WTC11 (cell line): ENCODE results near the gene MON2. TPM values are rescaled to one million over a fixed set of nuclear protein-coding genes. Genes with fewer than 3 reads are reported as not detected.

Experiments used
- ATF1 ChIP-seq: sonication (generic); formaldehyde crosslinking; IDR thresholded peaks from 2 replicates; pipeline ENCODE4 v1.8.1; 2023; ENCODE audit warnings: mild to moderate bottlenecking, moderate library complexity, missing genetic modification reagents
- ESRRA ChIP-seq: sonication (generic); formaldehyde crosslinking; IDR thresholded peaks from 2 replicates; pipeline ENCODE4 v1.8.1; 2022; ENCODE audit warnings: mild to moderate bottlenecking, missing genetic modification reagents, borderline replicate concordance
- JAZF1 ChIP-seq: fragments of 250-450 bp; sonication (Bioruptor Pico); IDR thresholded peaks from 2 replicates; pipeline ENCODE4 v1.9.0; 2021; ENCODE audit warnings: moderate library complexity, mild to moderate bottlenecking, inconsistent platforms
- KAT7 ChIP-seq: sonication (generic); formaldehyde crosslinking; IDR thresholded peaks from 2 replicates; pipeline ENCODE4 v1.8.1; 2023; ENCODE audit warnings: missing genetic modification reagents, mild to moderate bottlenecking, borderline replicate concordance
- NFE2L1 ChIP-seq: sonication (generic); formaldehyde crosslinking; IDR thresholded peaks from 2 replicates; pipeline ENCODE4 v1.8.1; 2023; ENCODE audit warnings: missing genetic modification reagents
- NFYB ChIP-seq: sonication (generic); formaldehyde crosslinking; conservative IDR thresholded peaks from 2 replicates; pipeline ENCODE4 v1.8.0; 2022; ENCODE audit warnings: low read depth, missing genetic modification reagents
- NR3C1 ChIP-seq: sonication (generic); formaldehyde crosslinking; conservative IDR thresholded peaks from 2 replicates; pipeline ENCODE4 v1.8.1; 2023; ENCODE audit warnings: low read depth, mild to moderate bottlenecking, missing genetic modification reagents
- SMAD4 ChIP-seq: sonication (generic); formaldehyde crosslinking; IDR thresholded peaks from 2 replicates; pipeline ENCODE4 v1.8.0; 2022; ENCODE audit warnings: mild to moderate bottlenecking, missing genetic modification reagents
- SOX15 ChIP-seq: fragments of 250-450 bp; sonication (Bioruptor Pico); IDR thresholded peaks from 2 replicates; pipeline ENCODE4 v1.9.0; 2021; ENCODE audit warnings: mild to moderate bottlenecking
- SP1 ChIP-seq: sonication (generic); formaldehyde crosslinking; conservative IDR thresholded peaks from 2 replicates; pipeline ENCODE4 v1.8.1; 2022; ENCODE audit warnings: missing genetic modification reagents
- TEAD4 ChIP-seq: sonication (generic); formaldehyde crosslinking; IDR thresholded peaks from 2 replicates; pipeline ENCODE4 v1.8.0; 2022; ENCODE audit warnings: mild to moderate bottlenecking, missing genetic modification reagents
- TP53 ChIP-seq: sonication (generic); formaldehyde crosslinking; IDR thresholded peaks from 2 replicates; pipeline ENCODE4 v1.8.1; 2023; ENCODE audit warnings: mild to moderate bottlenecking, missing genetic modification reagents
- ZNF121 ChIP-seq: sonication (generic); formaldehyde crosslinking; IDR thresholded peaks from 2 replicates; pipeline ENCODE4 v1.8.0; 2023; ENCODE audit warnings: missing genetic modification reagents
- ZNF138 ChIP-seq: sonication (generic); formaldehyde crosslinking; conservative IDR thresholded peaks from 2 replicates; pipeline ENCODE4 v1.8.1; 2022; ENCODE audit warnings: mild to moderate bottlenecking, moderate library complexity, missing genetic modification reagents
- ZNF317 ChIP-seq: sonication (generic); formaldehyde crosslinking; IDR thresholded peaks from 2 replicates; pipeline ENCODE4 v1.8.1; 2023; ENCODE audit warnings: low read depth, mild to moderate bottlenecking, moderate library complexity, missing genetic modification reagents, borderline replicate concordance
- ZNF416 ChIP-seq: fragments of 250-450 bp; sonication (Bioruptor Pico); IDR thresholded peaks from 2 replicates; pipeline ENCODE4 v1.9.0; 2021; ENCODE audit warnings: mild to moderate bottlenecking, inconsistent platforms
- total RNA-seq: library from RNA; stranded (reverse); gene quantifications from 3 replicates; pipeline ENCODE4 v1.2.3, GENCODE V29; 2021
- TF ChIP-seq, protein P1 (sequence below): sonication (generic); formaldehyde crosslinking; IDR thresholded peaks from 2 replicates; pipeline ENCODE4 v1.8.1; 2022; ENCODE audit warnings: mild to moderate bottlenecking, missing genetic modification reagents, moderate library complexity, borderline replicate concordance
- TF ChIP-seq, protein P2 (sequence below): sonication (generic); formaldehyde crosslinking; IDR thresholded peaks from 2 replicates; pipeline ENCODE4 v1.8.0; 2022; ENCODE audit warnings: mild to moderate bottlenecking, missing genetic modification reagents
- TF ChIP-seq, protein P3 (sequence below): fragments of 250-450 bp; sonication (Bioruptor Pico); IDR thresholded peaks from 2 replicates; pipeline ENCODE4 v1.9.0; 2021; ENCODE audit warnings: moderate library complexity, mild to moderate bottlenecking, inconsistent platforms, borderline replicate concordance
- TF ChIP-seq, protein P4 (sequence below): fragments of 250-450 bp; sonication (Bioruptor Pico); conservative IDR thresholded peaks from 2 replicates; pipeline ENCODE4 v1.9.0; 2021; ENCODE audit warnings: mild to moderate bottlenecking
- TF ChIP-seq, protein P5 (sequence below): sonication (generic); formaldehyde crosslinking; IDR thresholded peaks from 2 replicates; pipeline ENCODE4 v1.8.1; 2022; ENCODE audit warnings: low read depth, missing genetic modification reagents, borderline replicate concordance
- TF ChIP-seq, protein P6 (sequence below): sonication (generic); formaldehyde crosslinking; IDR thresholded peaks from 2 replicates; pipeline ENCODE4 v1.8.0; 2023; ENCODE audit warnings: missing genetic modification reagents, mild to moderate bottlenecking, borderline replicate concordance
- TF ChIP-seq, protein P7 (sequence below): fragments of 250-450 bp; sonication (Bioruptor Pico); IDR thresholded peaks from 2 replicates; pipeline ENCODE4 v1.9.0; 2021; ENCODE audit warnings: mild to moderate bottlenecking, borderline replicate concordance

The MON2 gene
- total RNA-seq, 1 experiment from 2014 or later: 25.8 TPM

DNA sequence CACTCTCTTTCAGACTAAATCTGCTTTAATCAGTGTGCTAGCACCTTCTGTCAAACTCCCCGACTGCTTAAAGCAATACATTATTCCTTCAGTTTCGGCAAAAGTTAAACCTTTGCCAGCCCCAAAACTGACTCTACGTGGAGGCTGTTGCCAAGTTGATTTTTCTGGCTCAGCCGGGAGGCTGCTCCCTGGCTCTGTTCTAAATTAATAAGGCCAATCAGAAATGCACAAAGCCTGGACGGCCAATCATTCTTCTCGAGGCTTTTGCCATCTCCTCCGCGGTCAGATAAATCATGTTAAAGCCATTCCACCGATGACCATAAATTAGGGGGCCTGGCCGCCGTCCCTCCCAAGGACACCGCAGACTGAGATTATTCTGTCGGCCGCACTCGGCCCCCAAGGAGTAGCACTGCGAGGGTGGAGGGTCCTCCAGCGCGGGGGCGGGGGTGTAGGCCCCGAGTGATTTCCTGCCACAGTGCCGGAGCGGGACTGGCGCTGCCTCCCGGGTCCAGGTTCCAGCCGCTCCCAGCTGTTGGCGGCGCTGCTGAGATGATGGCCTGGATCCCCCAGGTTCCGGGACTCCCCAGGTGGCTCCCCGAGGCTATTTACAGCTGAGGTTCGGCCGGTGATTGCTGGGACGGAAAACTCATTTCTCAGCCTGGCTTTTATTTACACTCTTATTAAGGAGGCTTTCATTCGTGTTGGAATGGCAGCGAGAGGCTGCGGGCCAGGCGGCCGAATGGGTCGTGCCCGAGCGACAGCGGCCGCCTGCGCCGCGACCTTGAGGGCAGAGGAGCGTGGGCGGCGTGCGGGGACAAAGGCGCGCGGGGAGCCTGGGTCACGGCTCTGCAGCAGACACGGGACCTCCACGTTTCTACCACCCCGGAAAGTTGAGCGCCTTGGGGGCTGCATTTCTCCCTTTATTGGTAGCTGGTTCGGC, 165.1 kb downstream of the MON2 start (continued):
- no peak for TF ChIP-seq JAZF1 (CRISPR knock-in tag)
- TF ChIP-seq, protein P1, sequence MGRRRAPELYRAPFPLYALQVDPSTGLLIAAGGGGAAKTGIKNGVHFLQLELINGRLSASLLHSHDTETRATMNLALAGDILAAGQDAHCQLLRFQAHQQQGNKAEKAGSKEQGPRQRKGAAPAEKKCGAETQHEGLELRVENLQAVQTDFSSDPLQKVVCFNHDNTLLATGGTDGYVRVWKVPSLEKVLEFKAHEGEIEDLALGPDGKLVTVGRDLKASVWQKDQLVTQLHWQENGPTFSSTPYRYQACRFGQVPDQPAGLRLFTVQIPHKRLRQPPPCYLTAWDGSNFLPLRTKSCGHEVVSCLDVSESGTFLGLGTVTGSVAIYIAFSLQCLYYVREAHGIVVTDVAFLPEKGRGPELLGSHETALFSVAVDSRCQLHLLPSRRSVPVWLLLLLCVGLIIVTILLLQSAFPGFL (CRISPR knock-in tag): no peak
- TF ChIP-seq TP53 (CRISPR knock-in tag): no peak; the same call in 1 of the 2 replicates
- TF ChIP-seq, protein P2, sequence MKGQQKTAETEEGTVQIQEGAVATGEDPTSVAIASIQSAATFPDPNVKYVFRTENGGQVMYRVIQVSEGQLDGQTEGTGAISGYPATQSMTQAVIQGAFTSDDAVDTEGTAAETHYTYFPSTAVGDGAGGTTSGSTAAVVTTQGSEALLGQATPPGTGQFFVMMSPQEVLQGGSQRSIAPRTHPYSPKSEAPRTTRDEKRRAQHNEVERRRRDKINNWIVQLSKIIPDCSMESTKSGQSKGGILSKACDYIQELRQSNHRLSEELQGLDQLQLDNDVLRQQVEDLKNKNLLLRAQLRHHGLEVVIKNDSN (CRISPR knock-in tag): no peak
- no peak for TF ChIP-seq NFE2L1
- TF ChIP-seq KAT7 (CRISPR knock-in tag): 0 out of 2 replicates have a peak, but pooled peaks have one; percentile 8
- TF ChIP-seq, protein P3, sequence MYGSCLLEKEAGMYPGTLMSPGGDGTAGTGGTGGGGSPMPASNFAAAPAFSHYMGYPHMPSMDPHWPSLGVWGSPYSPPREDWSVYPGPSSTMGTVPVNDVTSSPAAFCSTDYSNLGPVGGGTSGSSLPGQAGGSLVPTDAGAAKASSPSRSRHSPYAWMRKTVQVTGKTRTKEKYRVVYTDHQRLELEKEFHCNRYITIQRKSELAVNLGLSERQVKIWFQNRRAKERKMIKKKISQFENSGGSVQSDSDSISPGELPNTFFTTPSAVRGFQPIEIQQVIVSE (CRISPR knock-in tag): no peak
- no peak for TF ChIP-seq ESRRA (CRISPR knock-in tag)
- no peak for TF ChIP-seq TEAD4 (CRISPR knock-in tag)
- TF ChIP-seq SMAD4: no peak
- no peak; the same call in 1 of the 2 replicates for TF ChIP-seq SP1 (CRISPR knock-in tag)
- TF ChIP-seq NR3C1 (CRISPR knock-in tag): 0 out of 2 replicates have a peak, but pooled peaks have one; percentile 41
- TF ChIP-seq ATF1 (CRISPR knock-in tag): no peak
- TF ChIP-seq ZNF317 (CRISPR knock-in tag): no peak
- no peak for TF ChIP-seq SOX15
- TF ChIP-seq ZNF121: no peak
- no peak for TF ChIP-seq ZNF416 (CRISPR knock-in tag)
- no peak for TF ChIP-seq ZNF138 (CRISPR knock-in tag)
- TF ChIP-seq NFYB (CRISPR knock-in tag): no peak
- TF ChIP-seq, protein P4, sequence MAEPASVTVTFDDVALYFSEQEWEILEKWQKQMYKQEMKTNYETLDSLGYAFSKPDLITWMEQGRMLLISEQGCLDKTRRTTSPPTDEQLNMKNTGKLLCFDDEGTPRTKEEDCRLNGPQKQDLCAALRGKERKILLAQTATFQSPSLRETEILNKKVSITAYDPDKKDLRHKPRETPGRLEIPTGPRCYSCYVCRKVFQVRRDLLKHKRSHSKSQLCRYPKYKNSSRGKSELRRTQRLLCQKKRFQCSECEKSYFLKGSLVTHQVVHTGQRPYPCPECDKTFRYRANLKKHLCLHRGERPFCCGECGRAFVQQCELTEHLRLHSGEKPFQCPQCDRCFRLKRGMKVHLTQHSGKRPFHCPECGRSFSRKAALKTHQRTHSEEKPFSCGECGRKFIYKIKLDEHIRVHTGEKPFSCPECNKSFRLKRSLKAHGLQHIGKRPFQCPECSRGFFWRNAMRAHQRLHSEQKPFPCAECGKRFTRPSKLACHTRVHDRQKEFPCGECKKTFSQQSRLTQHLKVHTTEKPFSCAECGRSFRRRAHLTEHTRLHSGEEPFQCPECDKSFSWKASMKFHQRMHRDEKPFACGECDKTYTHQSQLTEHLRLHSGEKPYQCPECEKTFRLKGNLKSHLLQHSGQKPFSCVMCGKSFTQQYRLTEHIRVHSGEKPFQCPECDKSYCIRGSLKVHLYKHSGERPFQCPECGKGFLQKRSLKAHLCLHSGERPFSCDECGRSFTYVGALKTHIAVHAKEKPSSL: no peak
- TF ChIP-seq, protein P5, sequence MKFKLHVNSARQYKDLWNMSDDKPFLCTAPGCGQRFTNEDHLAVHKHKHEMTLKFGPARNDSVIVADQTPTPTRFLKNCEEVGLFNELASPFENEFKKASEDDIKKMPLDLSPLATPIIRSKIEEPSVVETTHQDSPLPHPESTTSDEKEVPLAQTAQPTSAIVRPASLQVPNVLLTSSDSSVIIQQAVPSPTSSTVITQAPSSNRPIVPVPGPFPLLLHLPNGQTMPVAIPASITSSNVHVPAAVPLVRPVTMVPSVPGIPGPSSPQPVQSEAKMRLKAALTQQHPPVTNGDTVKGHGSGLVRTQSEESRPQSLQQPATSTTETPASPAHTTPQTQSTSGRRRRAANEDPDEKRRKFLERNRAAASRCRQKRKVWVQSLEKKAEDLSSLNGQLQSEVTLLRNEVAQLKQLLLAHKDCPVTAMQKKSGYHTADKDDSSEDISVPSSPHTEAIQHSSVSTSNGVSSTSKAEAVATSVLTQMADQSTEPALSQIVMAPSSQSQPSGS (CRISPR knock-in tag): no peak
- TF ChIP-seq, protein P6, sequence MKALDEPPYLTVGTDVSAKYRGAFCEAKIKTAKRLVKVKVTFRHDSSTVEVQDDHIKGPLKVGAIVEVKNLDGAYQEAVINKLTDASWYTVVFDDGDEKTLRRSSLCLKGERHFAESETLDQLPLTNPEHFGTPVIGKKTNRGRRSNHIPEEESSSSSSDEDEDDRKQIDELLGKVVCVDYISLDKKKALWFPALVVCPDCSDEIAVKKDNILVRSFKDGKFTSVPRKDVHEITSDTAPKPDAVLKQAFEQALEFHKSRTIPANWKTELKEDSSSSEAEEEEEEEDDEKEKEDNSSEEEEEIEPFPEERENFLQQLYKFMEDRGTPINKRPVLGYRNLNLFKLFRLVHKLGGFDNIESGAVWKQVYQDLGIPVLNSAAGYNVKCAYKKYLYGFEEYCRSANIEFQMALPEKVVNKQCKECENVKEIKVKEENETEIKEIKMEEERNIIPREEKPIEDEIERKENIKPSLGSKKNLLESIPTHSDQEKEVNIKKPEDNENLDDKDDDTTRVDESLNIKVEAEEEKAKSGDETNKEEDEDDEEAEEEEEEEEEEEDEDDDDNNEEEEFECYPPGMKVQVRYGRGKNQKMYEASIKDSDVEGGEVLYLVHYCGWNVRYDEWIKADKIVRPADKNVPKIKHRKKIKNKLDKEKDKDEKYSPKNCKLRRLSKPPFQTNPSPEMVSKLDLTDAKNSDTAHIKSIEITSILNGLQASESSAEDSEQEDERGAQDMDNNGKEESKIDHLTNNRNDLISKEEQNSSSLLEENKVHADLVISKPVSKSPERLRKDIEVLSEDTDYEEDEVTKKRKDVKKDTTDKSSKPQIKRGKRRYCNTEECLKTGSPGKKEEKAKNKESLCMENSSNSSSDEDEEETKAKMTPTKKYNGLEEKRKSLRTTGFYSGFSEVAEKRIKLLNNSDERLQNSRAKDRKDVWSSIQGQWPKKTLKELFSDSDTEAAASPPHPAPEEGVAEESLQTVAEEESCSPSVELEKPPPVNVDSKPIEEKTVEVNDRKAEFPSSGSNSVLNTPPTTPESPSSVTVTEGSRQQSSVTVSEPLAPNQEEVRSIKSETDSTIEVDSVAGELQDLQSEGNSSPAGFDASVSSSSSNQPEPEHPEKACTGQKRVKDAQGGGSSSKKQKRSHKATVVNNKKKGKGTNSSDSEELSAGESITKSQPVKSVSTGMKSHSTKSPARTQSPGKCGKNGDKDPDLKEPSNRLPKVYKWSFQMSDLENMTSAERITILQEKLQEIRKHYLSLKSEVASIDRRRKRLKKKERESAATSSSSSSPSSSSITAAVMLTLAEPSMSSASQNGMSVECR (CRISPR knock-in tag): no peak
- TF ChIP-seq, protein P7, sequence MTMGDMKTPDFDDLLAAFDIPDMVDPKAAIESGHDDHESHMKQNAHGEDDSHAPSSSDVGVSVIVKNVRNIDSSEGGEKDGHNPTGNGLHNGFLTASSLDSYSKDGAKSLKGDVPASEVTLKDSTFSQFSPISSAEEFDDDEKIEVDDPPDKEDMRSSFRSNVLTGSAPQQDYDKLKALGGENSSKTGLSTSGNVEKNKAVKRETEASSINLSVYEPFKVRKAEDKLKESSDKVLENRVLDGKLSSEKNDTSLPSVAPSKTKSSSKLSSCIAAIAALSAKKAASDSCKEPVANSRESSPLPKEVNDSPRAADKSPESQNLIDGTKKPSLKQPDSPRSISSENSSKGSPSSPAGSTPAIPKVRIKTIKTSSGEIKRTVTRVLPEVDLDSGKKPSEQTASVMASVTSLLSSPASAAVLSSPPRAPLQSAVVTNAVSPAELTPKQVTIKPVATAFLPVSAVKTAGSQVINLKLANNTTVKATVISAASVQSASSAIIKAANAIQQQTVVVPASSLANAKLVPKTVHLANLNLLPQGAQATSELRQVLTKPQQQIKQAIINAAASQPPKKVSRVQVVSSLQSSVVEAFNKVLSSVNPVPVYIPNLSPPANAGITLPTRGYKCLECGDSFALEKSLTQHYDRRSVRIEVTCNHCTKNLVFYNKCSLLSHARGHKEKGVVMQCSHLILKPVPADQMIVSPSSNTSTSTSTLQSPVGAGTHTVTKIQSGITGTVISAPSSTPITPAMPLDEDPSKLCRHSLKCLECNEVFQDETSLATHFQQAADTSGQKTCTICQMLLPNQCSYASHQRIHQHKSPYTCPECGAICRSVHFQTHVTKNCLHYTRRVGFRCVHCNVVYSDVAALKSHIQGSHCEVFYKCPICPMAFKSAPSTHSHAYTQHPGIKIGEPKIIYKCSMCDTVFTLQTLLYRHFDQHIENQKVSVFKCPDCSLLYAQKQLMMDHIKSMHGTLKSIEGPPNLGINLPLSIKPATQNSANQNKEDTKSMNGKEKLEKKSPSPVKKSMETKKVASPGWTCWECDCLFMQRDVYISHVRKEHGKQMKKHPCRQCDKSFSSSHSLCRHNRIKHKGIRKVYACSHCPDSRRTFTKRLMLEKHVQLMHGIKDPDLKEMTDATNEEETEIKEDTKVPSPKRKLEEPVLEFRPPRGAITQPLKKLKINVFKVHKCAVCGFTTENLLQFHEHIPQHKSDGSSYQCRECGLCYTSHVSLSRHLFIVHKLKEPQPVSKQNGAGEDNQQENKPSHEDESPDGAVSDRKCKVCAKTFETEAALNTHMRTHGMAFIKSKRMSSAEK: no peak
